ENCODE results near the gene TMEM89. TPM values are rescaled to one million over a fixed set of nuclear protein-coding genes. Genes with fewer than 3 reads are reported as not detected.

Gene TMEM89
- total RNA-seq, 2 donors from 2014 or later = not detected

DNA sequence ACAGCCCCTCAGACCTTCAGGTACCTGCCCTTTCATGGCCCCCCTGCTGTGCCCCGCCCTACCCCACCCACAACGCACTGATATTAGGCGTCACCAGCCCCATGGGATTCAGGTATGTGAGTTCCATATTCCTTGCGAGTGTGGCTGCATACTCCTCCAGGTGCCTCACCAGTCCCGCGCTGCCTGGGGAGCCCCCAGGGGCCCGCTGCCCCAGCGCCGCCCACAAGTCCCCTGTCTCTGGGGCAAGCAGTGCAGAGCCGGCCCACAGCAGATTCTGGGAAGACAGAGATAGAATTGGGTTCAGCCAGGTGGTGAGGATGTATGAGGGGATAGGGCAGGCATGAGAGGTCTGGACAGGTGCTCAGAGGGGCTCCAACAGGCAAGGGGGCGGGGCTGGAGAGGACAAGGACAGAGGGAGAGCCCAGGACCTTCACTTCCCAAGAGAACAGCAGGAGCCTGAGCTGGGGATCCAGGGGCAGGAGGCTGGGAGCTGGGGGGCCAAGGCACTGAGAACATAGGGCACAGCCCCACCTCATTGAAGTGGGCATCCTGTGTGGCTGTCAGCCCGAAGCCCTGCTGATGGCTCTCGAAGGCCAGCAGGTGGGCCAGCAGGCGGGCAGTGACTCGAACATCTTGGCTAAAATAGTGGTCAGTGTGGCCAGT is 26.8 kb upstream of the TMEM89 start:
- DNase-seq (ENCODE audit: low spot score) = no peak
- TF ChIP-seq, protein P1, sequence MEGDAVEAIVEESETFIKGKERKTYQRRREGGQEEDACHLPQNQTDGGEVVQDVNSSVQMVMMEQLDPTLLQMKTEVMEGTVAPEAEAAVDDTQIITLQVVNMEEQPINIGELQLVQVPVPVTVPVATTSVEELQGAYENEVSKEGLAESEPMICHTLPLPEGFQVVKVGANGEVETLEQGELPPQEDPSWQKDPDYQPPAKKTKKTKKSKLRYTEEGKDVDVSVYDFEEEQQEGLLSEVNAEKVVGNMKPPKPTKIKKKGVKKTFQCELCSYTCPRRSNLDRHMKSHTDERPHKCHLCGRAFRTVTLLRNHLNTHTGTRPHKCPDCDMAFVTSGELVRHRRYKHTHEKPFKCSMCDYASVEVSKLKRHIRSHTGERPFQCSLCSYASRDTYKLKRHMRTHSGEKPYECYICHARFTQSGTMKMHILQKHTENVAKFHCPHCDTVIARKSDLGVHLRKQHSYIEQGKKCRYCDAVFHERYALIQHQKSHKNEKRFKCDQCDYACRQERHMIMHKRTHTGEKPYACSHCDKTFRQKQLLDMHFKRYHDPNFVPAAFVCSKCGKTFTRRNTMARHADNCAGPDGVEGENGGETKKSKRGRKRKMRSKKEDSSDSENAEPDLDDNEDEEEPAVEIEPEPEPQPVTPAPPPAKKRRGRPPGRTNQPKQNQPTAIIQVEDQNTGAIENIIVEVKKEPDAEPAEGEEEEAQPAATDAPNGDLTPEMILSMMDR (IDR thresholded peaks at IDR 0.05) = no peak

DNA sequence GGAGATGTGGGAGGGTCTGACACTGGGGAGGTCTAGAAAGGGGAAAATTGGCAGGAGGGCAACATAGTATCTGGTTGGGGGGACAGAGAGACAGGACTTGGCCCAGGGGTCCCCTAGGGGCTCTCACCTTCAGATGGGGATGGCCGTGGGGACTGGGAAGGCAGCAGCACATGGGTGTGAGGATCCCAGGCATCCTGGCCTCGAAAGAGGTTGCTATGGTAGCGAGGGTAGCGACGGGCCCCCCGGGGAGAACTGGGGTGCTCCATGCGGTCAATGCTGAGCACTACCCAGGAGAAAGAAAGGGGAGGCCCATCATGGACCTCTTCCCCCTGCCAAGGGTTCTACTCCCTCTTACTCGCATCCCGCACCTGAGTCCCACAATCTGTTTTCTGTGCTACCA is 26.1 kb upstream of the TMEM89 start:
- no peaks in the 10 kb centered on the region for H3K36me3 ChIP-seq
- no peak overlapping the region for H3K4me3 ChIP-seq
- TF ChIP-seq, protein P1 (IDR thresholded peaks at IDR 0.05) = no peak
- H3K4me1 ChIP-seq = no peaks in the 10 kb centered on the region
- no peaks in the 10 kb centered on the region for H3K9me3 ChIP-seq
- no peak for DNase-seq (ENCODE audit: low spot score)
- no peaks in the 10 kb centered on the region for H3K27me3 ChIP-seq
- no peak overlapping the region for H3K27ac ChIP-seq

More for the DNA sequence above, 26.8 kb upstream of the TMEM89 start:
- Histone ChIP-seq H3K4me1 (no peaks in the 10 kb centered on the region), H3K36me3 (no peaks in the 10 kb centered on the region), H3K4me3 (no peak overlapping the region), H3K9me3 (no peaks in the 10 kb centered on the region), H3K27ac (no peak overlapping the region), H3K27me3 (no peaks in the 10 kb centered on the region)

DNA sequence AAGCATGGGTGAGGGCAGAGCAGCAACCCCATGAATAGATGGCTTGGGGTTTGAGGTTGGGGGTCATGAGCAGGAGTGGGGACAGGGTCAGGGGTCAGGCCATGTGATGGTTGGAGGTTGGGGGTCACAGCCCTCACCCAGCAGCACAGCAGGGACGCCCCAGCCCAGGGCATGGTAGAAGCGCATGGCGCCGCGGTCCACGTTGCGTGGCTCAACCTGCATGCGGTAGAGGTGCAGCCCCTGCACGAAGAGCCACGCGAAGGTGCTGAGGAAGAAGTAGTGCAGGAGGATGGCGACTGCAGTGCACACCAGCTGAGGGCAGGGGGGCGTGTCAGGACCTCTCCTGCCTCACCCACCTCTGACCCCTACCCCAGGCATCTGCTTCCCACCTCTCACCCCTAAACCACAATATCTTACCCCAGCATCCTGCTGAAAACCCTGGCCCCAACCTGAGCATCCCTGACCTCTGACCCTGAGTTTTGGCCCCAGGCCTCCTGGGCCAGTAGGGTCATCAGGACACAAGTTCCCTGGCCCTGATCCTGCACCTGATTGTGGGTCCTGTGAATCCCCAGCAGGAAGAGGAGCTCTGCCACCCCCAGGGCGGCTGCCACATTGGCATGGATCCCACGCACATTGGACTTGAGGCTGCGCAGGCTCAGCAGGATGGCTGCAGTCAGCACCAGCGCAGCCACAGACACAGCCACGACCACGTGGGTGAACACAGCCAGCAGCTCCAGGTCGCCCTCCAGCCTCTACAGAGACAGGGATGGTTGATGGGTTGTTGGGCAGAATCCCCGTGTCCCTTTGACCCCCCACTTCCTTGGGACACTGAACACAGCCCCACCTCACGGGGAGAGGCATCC is 23.6 kb upstream of the TMEM89 start:
- no peaks in the 10 kb centered on the region for H3K4me1 ChIP-seq
- no peaks in the 10 kb centered on the region for H3K9me3 ChIP-seq
- no peaks in the 10 kb centered on the region for H3K27me3 ChIP-seq
- H3K27ac ChIP-seq = no peak overlapping the region
- no peaks in the 10 kb centered on the region for H3K36me3 ChIP-seq
- TF ChIP-seq, protein P1 (IDR thresholded peaks at IDR 0.05) = no peak
- no peak overlapping the region for H3K4me3 ChIP-seq
- no peak for DNase-seq (ENCODE audit: low spot score)

DNA sequence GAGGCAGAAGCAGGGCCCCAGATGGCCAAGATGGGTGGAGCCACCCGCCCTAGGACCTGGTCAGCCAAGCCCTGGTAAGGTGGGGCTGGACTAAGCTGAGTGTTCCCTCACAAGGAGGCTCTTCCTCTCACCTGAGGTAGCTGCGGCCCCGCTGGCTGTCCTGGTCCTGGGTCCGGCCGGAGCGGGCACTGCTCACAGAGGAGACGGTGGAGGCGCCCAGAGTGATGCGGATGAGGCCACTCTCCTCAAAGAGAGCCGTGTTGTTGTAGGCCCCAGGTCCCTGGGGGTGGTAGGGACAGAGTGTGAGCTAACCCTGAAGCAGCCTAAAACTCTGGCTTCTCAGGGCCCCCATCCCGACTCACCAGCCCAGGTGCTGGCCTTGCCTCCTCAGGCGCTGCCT is 21.0 kb upstream of the TMEM89 start:
- H3K9me3 ChIP-seq = no peaks in the 10 kb centered on the region
- H3K36me3 ChIP-seq = no peaks in the 10 kb centered on the region
- no peaks in the 10 kb centered on the region for H3K27me3 ChIP-seq
- DNase-seq (ENCODE audit: low spot score) = no peak
- no peaks in the 10 kb centered on the region for H3K4me1 ChIP-seq
- no peak overlapping the region for H3K27ac ChIP-seq
- no peak overlapping the region for H3K4me3 ChIP-seq
- TF ChIP-seq, protein P1 (IDR thresholded peaks at IDR 0.05) = no peak

DNA sequence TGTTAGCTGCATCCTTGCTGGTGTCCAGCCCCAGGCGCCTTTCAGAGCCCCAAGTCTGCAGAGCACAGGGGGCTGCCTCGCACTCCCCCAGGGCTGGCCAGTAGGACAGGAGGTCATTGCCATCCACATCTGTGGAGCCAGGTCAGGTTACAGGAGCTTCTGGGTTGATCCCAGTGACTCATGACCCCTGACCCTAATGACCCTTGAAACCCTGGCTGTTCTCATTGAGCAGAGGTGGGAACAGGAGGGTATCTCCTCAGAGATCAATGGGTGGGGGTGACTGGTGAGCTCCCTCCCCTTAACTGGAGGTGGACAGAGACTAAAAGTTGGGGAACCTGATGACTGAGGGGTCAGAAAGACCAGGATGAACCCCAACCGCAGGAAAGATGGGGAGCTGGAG is 19.8 kb upstream of the TMEM89 start:
- no peaks in the 10 kb centered on the region for H3K9me3 ChIP-seq
- H3K36me3 ChIP-seq = no peaks in the 10 kb centered on the region
- TF ChIP-seq, protein P1 (IDR thresholded peaks at IDR 0.05) = no peak
- DNase-seq (ENCODE audit: low spot score) = no peak
- no peak overlapping the region for H3K27ac ChIP-seq
- peaks cover 0 to 5% of the 10 kb centered on the region in 2 donors for H3K4me1 ChIP-seq
- no peaks in the 10 kb centered on the region for H3K27me3 ChIP-seq
- H3K4me3 ChIP-seq = no peak overlapping the region

All from right atrium auricular region (tissue), 2 donors.